SU-DHL-6 (cell line): ENCODE measurements around the gene KRT71.

ENCODE experiments used
- CTCF ChIP-seq: fragments of 200-600 bp; sonication (generic); IDR thresholded peaks from one replicate; pipeline ENCODE4 v1.5.1; 2017; ENCODE audit warnings: antibody characterized with exemption, mild to moderate bottlenecking, low read length, moderate library complexity; ENCODE audit not compliant: insufficient read depth, poor library complexity, severe bottlenecking
- EZH2phosphoT487 ChIP-seq: fragments of 200-600 bp; sonication (generic), shearing (Covaris generic); conservative IDR thresholded peaks from 2 replicates; pipeline ENCODE4 v1.6.1; 2018; ENCODE audit warnings: mild to moderate bottlenecking, antibody characterized with exemption, low read length, moderate library complexity, mixed read lengths

- TF ChIP-seq CTCF (no peak), EZH2phosphoT487 (no peak)
These were observed 38.6 kb upstream of the KRT71 start for GRCh38 chr12:52591521-52591920.
